ENCODE measurements around the gene FKBP1C. TPM values are rescaled to one million over a fixed set of nuclear protein-coding genes. Genes with fewer than 3 reads are reported as not detected.

The FKBP1C gene
- total and polyA plus RNA-seq, 2 experiments from 2014 or later, result 0.47 to 0.80 TPM

- H3K4me2 ChIP-seq, result no peak overlapping the region
- H3K79me2 ChIP-seq, result no peaks in the 10 kb centered on the region
- 78% methylated on average over 1 of the region's 1 CpG for WGBS (ENCODE audit: low lambda C conversion rate, missing lambda C conversion rate)
- H3K4me1 ChIP-seq (ENCODE audit: insufficient read depth), result no peaks in the 10 kb centered on the region
- no peaks in the 10 kb centered on the region for H3K9me3 ChIP-seq (ENCODE audit: low read depth)
- no peak overlapping the region for H3K27ac ChIP-seq
- no peaks in the 10 kb centered on the region for H4K20me1 ChIP-seq (ENCODE audit: insufficient read depth, poor library complexity, severe bottlenecking)
- H3K9me2 ChIP-seq (replicated peaks; ENCODE audit: insufficient read depth), result no peaks in the 10 kb centered on the region
- no peaks in the 10 kb centered on the region for H3K27me3 ChIP-seq
- DNase-seq (ENCODE audit: low spot score), result no peak
- H3K4me3 ChIP-seq, result no peak overlapping the region
- TF ChIP-seq, protein P1, sequence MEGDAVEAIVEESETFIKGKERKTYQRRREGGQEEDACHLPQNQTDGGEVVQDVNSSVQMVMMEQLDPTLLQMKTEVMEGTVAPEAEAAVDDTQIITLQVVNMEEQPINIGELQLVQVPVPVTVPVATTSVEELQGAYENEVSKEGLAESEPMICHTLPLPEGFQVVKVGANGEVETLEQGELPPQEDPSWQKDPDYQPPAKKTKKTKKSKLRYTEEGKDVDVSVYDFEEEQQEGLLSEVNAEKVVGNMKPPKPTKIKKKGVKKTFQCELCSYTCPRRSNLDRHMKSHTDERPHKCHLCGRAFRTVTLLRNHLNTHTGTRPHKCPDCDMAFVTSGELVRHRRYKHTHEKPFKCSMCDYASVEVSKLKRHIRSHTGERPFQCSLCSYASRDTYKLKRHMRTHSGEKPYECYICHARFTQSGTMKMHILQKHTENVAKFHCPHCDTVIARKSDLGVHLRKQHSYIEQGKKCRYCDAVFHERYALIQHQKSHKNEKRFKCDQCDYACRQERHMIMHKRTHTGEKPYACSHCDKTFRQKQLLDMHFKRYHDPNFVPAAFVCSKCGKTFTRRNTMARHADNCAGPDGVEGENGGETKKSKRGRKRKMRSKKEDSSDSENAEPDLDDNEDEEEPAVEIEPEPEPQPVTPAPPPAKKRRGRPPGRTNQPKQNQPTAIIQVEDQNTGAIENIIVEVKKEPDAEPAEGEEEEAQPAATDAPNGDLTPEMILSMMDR (IDR thresholded peaks at IDR 0.05; ENCODE audit: poor library complexity), result peak; percentile 2
- no peak for TF ChIP-seq EZH2 (IDR thresholded peaks at IDR 0.05; ENCODE audit: borderline replicate concordance)
- no peak overlapping the region for H2AFZ ChIP-seq
- H3K36me3 ChIP-seq (replicated peaks; ENCODE audit: insufficient read depth, low read depth), result no peaks in the 10 kb centered on the region
These were observed 34.6 kb downstream of the FKBP1C start for GRCh38 chr6:63245909-63246308.

GRCh38 chr6:63246581-63246980 lies 35.3 kb downstream of the FKBP1C start:
- Histone ChIP-seq H3K27ac (no peak overlapping the region), H3K36me3 (replicated peaks; ENCODE audit: insufficient read depth, low read depth) (no peaks in the 10 kb centered on the region), H4K20me1 (ENCODE audit: insufficient read depth, poor library complexity, severe bottlenecking) (no peaks in the 10 kb centered on the region), H3K79me2 (no peaks in the 10 kb centered on the region), H3K4me2 (no peak overlapping the region), H3K9me2 (replicated peaks; ENCODE audit: insufficient read depth) (no peaks in the 10 kb centered on the region), H3K4me1 (ENCODE audit: insufficient read depth) (no peaks in the 10 kb centered on the region), H3K27me3 (no peaks in the 10 kb centered on the region), H2AFZ (no peak overlapping the region), H3K4me3 (no peak overlapping the region), H3K9me3 (ENCODE audit: low read depth) (no peaks in the 10 kb centered on the region)
- DNase-seq (ENCODE audit: low spot score), result no peak
- TF ChIP-seq EZH2phosphoT487 (IDR thresholded peaks at IDR 0.05; ENCODE audit: low read depth, severe bottlenecking, unreplicated experiment) (no peak), EZH2 (IDR thresholded peaks at IDR 0.05; ENCODE audit: borderline replicate concordance) (no peak)
- TF ChIP-seq, protein P1 (IDR thresholded peaks at IDR 0.05; ENCODE audit: poor library complexity), result no peak

GRCh38 chr6:63249875-63250482 lies 38.7 kb downstream of the FKBP1C start:
- Histone ChIP-seq H3K4me2 (no peak overlapping the region), H3K36me3 (replicated peaks; ENCODE audit: insufficient read depth, low read depth) (no peaks in the 10 kb centered on the region), H3K4me3 (no peak overlapping the region), H4K20me1 (ENCODE audit: insufficient read depth, poor library complexity, severe bottlenecking) (no peaks in the 10 kb centered on the region), H3K9me3 (ENCODE audit: low read depth) (no peaks in the 10 kb centered on the region), H3K4me1 (ENCODE audit: insufficient read depth) (no peaks in the 10 kb centered on the region), H3K9me2 (replicated peaks; ENCODE audit: insufficient read depth) (no peaks in the 10 kb centered on the region), H2AFZ (no peak overlapping the region), H3K27me3 (no peaks in the 10 kb centered on the region), H3K79me2 (no peaks in the 10 kb centered on the region), H3K27ac (no peak overlapping the region)
- WGBS (ENCODE audit: low lambda C conversion rate, missing lambda C conversion rate), result 75% methylated on average over 3 of the region's 3 CpGs
- no peak for DNase-seq (ENCODE audit: low spot score)
- TF ChIP-seq EZH2phosphoT487 (IDR thresholded peaks at IDR 0.05; ENCODE audit: low read depth, severe bottlenecking, unreplicated experiment), result no peak
- no peak for TF ChIP-seq EZH2 (IDR thresholded peaks at IDR 0.05; ENCODE audit: borderline replicate concordance)
- TF ChIP-seq, protein P1 (IDR thresholded peaks at IDR 0.05; ENCODE audit: poor library complexity), result no peak

GRCh38 chr6:63259153-63259552 lies 47.9 kb downstream of the FKBP1C start:
- Histone ChIP-seq H4K20me1 (ENCODE audit: insufficient read depth, poor library complexity, severe bottlenecking) (no peaks in the 10 kb centered on the region), H3K27ac (no peak overlapping the region), H3K27me3 (no peaks in the 10 kb centered on the region), H3K36me3 (replicated peaks; ENCODE audit: insufficient read depth, low read depth) (no peaks in the 10 kb centered on the region), H3K4me2 (no peak overlapping the region), H3K79me2 (no peaks in the 10 kb centered on the region), H3K4me3 (no peak overlapping the region), H2AFZ (no peak overlapping the region), H3K4me1 (ENCODE audit: insufficient read depth) (peaks cover 3% of the 10 kb centered on the region), H3K9me2 (replicated peaks; ENCODE audit: insufficient read depth) (no peaks in the 10 kb centered on the region), H3K9me3 (ENCODE audit: low read depth) (no peaks in the 10 kb centered on the region)
- TF ChIP-seq EZH2phosphoT487 (IDR thresholded peaks at IDR 0.05; ENCODE audit: low read depth, severe bottlenecking, unreplicated experiment) (no peak), EZH2 (IDR thresholded peaks at IDR 0.05; ENCODE audit: borderline replicate concordance) (no peak)
- TF ChIP-seq, protein P1 (IDR thresholded peaks at IDR 0.05; ENCODE audit: poor library complexity), result no peak
- no peak for DNase-seq (ENCODE audit: low spot score)
